ENCODE measurements around the gene ACAD9.

DNA sequence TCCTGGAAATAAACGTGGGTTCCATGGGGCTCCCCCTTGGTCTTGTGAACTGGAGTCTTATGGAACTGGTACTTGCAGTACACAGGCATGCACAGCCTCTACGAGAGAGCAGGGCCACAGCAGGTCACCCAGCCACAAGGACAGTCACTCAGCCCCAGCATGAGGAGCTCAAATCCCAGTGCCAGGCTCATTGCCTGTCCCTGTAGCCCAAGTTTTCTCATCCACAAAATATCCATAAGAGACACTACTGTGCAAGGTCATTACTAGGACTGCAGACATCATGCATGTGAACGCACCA, 66.4 kb downstream of the ACAD9 start:
- TF ChIP-seq ZNF274 (IDR thresholded peaks at IDR 0.05; ENCODE audit: low read depth, low read length) (no peak), YY1 (IDR thresholded peaks at IDR 0.05; ENCODE audit: insufficient read depth, insufficient read length) (no peak)
